ENCODE measurements around the gene TMEM185B.
A peak's percentile ranks its signal among the peaks of the same experiment; 100 is the strongest.

The TMEM185B gene

DNA sequence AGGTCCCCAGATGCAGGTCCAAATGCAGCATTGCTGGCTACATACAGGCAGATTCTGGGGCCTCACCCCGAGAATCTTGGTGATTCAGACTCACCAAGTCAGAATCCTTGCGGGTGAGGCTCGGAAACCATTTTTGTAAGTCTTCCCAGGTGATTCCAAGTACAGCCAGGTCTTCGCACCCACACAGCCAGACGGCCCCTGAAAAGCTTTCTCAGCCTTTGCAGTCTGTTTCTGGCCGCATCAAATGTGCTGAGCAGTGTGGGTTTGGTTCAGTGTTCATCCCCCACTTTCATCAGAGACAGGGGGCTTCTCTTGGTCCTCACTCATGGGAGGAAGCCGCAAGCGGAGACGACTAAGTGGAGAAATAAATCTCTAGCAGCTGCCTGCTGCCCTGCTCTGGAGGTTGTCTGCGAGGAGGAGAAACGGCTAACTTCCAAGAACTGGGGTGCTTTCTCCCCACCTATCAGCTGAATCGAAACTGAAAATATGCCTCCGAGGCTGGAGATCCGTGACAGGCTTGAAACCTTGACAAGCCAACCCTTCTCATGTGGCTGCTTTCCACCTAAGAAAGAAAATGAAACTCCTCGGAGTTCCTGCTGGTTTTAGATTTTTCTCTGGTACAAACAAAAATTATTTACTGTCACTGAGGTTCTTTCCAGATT lies 8.9 kb upstream of the TMEM185B start:
- Histone ChIP-seq H3K4me1 (ENCODE audit: insufficient read depth, low read length) (no peaks in the 10 kb centered on the region; the same call in 1 of the 2 replicates), H3K9ac (ENCODE audit: low read depth, low read length) (no peak overlapping the region), H3K36me3 (ENCODE audit: insufficient read depth, low read length) (no peaks in the 10 kb centered on the region), H3K9me3 (ENCODE audit: control insufficient read depth, insufficient read depth, low read length) (no peaks in the 10 kb centered on the region)

DNA sequence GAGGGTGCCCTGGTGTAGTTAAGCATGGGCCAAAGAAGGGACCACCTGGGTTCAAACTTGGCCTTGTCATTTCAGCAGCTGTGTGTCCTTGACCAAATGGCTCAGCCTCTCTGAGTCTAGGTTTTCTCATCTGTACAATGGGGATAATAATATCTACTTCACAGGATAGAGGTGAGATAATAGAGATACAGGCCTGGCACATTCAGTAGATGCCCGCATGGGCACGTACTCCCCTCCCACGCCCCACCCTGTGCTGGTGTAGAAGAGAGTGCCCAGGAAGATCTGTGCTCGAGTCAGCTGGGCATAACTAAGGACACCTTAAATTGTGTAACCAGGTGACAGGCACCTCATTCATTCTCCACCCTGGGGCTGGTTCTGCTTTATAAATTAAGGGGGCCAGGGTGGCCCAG lies 8.4 kb upstream of the TMEM185B start:
- Histone ChIP-seq H3K4me1 (ENCODE audit: insufficient read depth, low read length) (no peaks in the 10 kb centered on the region), H3K9ac (ENCODE audit: low read depth, low read length) (no peak overlapping the region), H3K9me3 (ENCODE audit: control insufficient read depth, insufficient read depth, low read length) (no peaks in the 10 kb centered on the region), H3K36me3 (ENCODE audit: insufficient read depth, low read length) (no peaks in the 10 kb centered on the region)

DNA sequence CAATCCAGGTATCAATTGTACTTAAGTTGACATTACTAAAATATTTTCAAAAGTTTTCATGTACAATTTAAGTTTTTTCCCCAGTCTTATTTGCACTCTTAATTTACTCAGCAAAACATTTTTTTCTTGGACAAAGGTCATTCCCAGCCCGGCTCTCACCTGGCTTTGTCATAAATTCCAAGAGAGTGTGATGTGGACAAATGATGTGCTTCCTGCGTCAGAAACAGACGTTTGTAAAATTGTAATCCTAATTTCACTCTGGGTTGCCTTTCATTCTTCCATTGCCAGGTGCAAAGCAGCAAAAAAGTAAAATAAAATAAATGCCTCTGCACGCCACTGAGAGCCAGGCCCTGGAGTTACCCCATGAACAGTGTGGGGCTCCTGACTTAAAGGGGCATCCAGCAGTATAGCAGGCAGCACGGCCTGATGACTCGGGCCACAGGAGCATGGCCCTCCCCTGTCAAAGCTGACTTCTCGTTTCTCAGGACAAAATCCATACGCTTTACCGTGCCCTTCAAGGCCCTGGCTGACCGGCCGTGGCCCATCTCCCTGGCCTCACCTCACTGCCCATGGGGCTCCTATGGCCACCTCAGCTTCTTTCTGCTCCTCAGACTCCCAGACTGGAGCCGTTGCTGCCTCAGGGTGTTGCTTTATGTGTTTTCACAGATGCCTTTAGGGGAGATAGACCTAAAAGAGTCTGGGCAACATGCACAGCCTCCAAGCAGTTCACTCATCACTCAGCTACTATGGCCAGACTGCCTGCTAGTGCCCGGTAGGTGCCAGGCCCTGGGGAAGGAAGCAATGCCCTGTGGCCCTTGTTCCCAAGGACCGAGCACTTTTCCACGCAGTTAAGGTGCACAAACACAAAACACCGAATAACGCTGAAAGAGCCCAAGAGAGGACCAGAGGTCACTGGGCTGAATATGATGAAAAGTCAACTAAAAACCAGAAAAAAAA lies 7.6 kb upstream of the TMEM185B start:
- Histone ChIP-seq H3K9me3 (ENCODE audit: control insufficient read depth, insufficient read depth, low read length) (no peaks in the 10 kb centered on the region), H3K4me1 (ENCODE audit: insufficient read depth, low read length) (no peaks in the 10 kb centered on the region), H3K36me3 (ENCODE audit: insufficient read depth, low read length) (no peaks in the 10 kb centered on the region), H3K9ac (ENCODE audit: low read depth, low read length) (no peak overlapping the region)

DNA sequence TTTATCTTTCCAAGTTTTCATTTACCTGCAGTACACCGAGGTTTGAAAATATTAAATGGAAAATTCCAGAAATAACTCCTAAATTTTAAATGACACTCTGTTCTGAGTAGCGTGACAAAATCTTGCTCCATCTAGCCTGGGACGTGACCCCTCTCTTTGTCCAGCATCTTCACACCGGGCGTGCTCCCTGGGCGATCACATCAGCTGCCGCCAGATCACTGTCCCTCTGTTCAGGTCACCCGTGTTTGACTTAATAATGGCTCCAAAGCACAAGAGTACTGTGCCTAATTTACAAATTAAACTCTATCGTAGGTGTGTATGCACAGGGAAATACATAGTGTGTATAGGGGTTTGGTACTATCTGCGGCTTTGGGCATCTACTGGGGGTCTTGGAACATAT lies 6.1 kb upstream of the TMEM185B start:
- Histone ChIP-seq H3K36me3 (ENCODE audit: insufficient read depth, low read length) (no peaks in the 10 kb centered on the region), H3K9me3 (ENCODE audit: control insufficient read depth, insufficient read depth, low read length) (no peaks in the 10 kb centered on the region), H3K4me1 (ENCODE audit: insufficient read depth, low read length) (no peaks in the 10 kb centered on the region; the same call in 1 of the 2 replicates), H3K9ac (ENCODE audit: low read depth, low read length) (no peak overlapping the region)

GRCh38 chr2:120228503-120228902 lies 5.3 kb upstream of the TMEM185B start:
- Histone ChIP-seq H3K9ac (ENCODE audit: low read depth, low read length) (no peak overlapping the region), H3K4me1 (ENCODE audit: insufficient read depth, low read length) (no peaks in the 10 kb centered on the region; the same call in 1 of the 2 replicates), H3K36me3 (ENCODE audit: insufficient read depth, low read length) (no peaks in the 10 kb centered on the region), H3K9me3 (ENCODE audit: control insufficient read depth, insufficient read depth, low read length) (no peaks in the 10 kb centered on the region)

GRCh38 chr2:120227111-120227991 lies 4.2 kb upstream of the TMEM185B start:
- H3K4me1 ChIP-seq (ENCODE audit: insufficient read depth, low read length), result no peaks in the 10 kb centered on the region; the same call in 1 of the 2 replicates
- H3K36me3 ChIP-seq (ENCODE audit: insufficient read depth, low read length), result no peaks in the 10 kb centered on the region
- no peak overlapping the region for H3K9ac ChIP-seq (ENCODE audit: low read depth, low read length)
- peaks cover 4% of the 10 kb centered on the region; the same call in 1 of the 2 replicates for H3K9me3 ChIP-seq (ENCODE audit: control insufficient read depth, insufficient read depth, low read length)

DNA sequence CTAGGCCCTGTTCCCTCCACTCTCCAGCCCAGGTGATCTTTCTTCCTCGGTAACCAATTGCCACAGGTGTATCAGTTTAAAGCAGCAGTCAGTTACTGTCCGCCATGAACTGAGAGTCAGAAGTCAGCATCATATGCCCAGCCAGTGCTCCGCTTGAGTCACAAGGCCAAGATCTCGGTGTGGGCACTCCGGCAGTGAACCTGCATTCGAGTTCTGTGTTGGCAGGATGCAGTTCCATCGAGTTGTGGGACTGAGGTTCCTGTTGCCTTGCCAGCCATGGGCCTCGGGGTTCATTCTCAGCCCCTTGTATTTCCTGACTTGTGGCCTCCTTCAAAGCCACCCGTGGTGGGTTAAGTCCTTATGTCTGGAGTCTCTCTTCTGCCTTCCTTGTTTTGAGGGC lies 3.1 kb upstream of the TMEM185B start:
- Histone ChIP-seq H3K9ac (ENCODE audit: low read depth, low read length) (no peak overlapping the region), H3K9me3 (ENCODE audit: control insufficient read depth, insufficient read depth, low read length) (peaks cover 4% of the 10 kb centered on the region; the same call in 1 of the 2 replicates), H3K36me3 (ENCODE audit: insufficient read depth, low read length) (no peaks in the 10 kb centered on the region), H3K4me1 (ENCODE audit: insufficient read depth, low read length) (no peaks in the 10 kb centered on the region; the same call in 1 of the 2 replicates)

- Histone ChIP-seq H3K36me3 (ENCODE audit: insufficient read depth, low read length) (no peaks in the 10 kb centered on the region), H3K4me1 (ENCODE audit: insufficient read depth, low read length) (no peaks in the 10 kb centered on the region; the same call in 1 of the 2 replicates), H3K9ac (ENCODE audit: low read depth, low read length) (no peak overlapping the region), H3K9me3 (ENCODE audit: control insufficient read depth, insufficient read depth, low read length) (peaks cover 4% of the 10 kb centered on the region; the same call in 1 of the 2 replicates)
Measured at GRCh38 chr2:120225549-120226065, 2.4 kb upstream of the TMEM185B start.

GRCh38 chr2:120224735-120225548 lies 1.7 kb upstream of the TMEM185B start:
- Histone ChIP-seq H3K9me3 (ENCODE audit: control insufficient read depth, insufficient read depth, low read length) (peaks cover 4% of the 10 kb centered on the region; the same call in 1 of the 2 replicates), H3K36me3 (ENCODE audit: insufficient read depth, low read length) (no peaks in the 10 kb centered on the region), H3K9ac (ENCODE audit: low read depth, low read length) (no peak overlapping the region), H3K4me1 (ENCODE audit: insufficient read depth, low read length) (no peaks in the 10 kb centered on the region; the same call in 1 of the 2 replicates)

DNA sequence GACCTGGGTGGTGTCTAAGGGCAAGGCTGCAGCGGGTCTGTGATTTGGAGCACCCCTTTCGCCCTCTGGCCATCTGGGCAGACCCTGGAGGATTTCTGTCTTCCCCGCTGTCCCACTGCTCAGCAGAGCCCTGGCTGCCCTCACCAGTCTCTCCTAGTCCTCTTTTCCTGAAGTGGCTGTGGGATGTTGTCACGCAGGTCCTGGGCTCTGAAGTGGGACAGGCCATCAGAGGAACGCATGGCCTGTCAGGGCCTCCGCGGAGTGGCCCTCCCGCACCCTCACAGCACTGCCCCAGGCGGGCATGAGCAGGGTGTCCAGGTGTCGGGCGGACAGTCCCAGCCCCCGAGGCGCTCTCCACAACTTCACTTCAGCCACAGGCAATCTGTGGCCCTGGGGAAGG lies 1.1 kb upstream of the TMEM185B start:
- Histone ChIP-seq H3K9ac (ENCODE audit: low read depth, low read length) (peak overlapping the region; percentile 67; the same call in 1 of the 2 replicates), H3K9me3 (ENCODE audit: control insufficient read depth, insufficient read depth, low read length) (peaks cover 4% of the 10 kb centered on the region; the same call in 1 of the 2 replicates), H3K4me1 (ENCODE audit: insufficient read depth, low read length) (no peaks in the 10 kb centered on the region; the same call in 1 of the 2 replicates), H3K36me3 (ENCODE audit: insufficient read depth, low read length) (no peaks in the 10 kb centered on the region)

DNA sequence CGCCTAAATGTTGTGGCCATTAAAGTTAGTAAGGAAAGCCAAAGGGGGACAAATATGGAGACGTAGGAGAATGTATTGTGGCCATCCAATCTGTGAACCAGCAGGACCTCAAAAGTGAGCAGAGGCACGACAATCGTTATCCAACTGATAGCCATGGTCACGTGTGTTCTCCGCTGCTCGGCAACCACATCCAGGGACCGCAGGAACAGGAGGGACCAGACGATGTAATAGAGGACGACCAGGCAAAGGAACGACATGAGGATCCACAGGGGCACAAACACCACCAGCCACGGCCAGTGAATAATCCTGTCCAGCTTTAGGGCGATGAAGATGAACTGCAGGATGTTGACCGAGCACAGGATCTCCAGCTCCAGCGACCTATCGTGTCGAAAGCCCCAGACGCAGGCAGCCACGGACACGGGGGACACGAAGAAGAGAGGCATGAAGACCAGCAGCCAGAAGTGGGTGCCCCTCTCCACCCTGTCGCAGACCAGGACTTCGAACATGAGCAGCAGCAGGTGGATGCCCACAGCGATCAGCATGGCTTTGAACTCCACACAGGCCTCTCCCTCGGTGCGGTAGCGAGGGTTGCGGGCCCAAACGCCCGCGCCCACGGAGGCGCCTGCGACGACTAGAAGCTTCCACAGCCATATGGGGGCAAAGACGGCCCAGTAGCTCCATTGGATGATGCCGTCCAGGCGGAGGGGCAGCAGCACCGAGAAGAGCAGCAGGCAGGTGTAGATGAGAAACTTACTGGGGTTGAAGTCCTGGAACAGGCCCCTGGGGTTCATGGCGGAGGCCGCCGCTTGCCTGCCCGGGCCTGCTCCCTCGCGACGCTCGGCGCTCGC lies 790 bp downstream of the TMEM185B start:
- Histone ChIP-seq H3K4me1 (ENCODE audit: insufficient read depth, low read length) (no peaks in the 10 kb centered on the region; the same call in 1 of the 2 replicates), H3K36me3 (ENCODE audit: insufficient read depth, low read length) (no peaks in the 10 kb centered on the region), H3K9ac (ENCODE audit: low read depth, low read length) (peak overlapping the region; percentile 67; the same call in 1 of the 2 replicates), H3K9me3 (ENCODE audit: control insufficient read depth, insufficient read depth, low read length) (peaks cover 4% of the 10 kb centered on the region; the same call in 1 of the 2 replicates)

DNA sequence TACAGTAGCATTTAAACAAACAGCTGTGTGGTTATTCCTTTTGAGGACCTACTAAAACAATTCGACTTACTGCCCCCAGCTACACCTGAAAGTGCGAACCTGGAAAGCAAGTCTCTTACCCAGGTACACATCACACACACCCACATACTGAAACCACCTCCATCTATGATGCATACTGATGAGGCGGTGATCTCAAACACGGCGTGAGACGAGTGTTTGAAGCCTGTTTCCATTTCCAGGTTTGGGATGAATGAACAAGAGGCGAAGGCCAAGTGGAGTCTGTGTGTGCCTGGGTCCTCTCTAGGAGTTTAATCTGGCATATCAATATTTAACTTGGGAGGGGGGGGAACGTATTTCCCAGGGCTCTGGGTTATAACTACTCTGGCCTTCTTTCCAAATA lies 1.6 kb downstream of the TMEM185B start:
- H3K4me1 ChIP-seq (ENCODE audit: insufficient read depth, low read length), result no peaks in the 10 kb centered on the region; the same call in 1 of the 2 replicates
- peaks cover 4% of the 10 kb centered on the region; the same call in 1 of the 2 replicates for H3K9me3 ChIP-seq (ENCODE audit: control insufficient read depth, insufficient read depth, low read length)
- no peaks in the 10 kb centered on the region for H3K36me3 ChIP-seq (ENCODE audit: insufficient read depth, low read length)
- H3K9ac ChIP-seq (ENCODE audit: low read depth, low read length), result no peak overlapping the region

Measured in ES-I3 (cell line).